ENCODE results near the gene UCN2.

DNA sequence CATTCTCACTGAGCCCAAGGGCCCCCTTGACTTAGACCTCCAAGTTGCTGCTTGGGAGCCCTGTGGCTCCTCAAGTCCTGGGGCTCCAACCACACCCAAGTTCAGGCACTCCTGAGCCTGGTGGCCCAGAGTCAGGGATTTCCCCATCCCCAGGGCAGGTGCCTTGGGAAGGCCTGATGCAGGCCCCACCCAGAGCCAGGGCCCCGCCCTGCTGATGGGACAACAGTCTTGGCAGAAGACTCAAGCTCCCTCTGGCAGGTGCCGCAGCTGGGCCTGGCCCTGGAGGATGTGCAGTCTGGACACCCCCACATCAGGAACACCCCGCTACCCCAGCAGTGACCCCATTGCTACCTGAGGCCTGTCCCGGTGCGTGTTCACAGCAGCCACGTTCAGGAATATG, 41.9 kb downstream of the UCN2 start:
- TF ChIP-seq POLR2A (IDR thresholded peaks at IDR 0.05; ENCODE audit: low read depth, low read length) (no peak), POLR2AphosphoS5 (IDR thresholded peaks at IDR 0.05; ENCODE audit: low read depth, low read length) (no peak), SPI1 (IDR thresholded peaks at IDR 0.05; ENCODE audit: low read depth, low read length) (no peak), POU2F2 (IDR thresholded peaks at IDR 0.05; ENCODE audit: low read depth, low read length) (no peak), TAF1 (IDR thresholded peaks at IDR 0.05; ENCODE audit: low read depth, low read length) (no peak), PAX5 (IDR thresholded peaks at IDR 0.05; ENCODE audit: insufficient read depth, low read length, severe bottlenecking) (no peak)

Measured in GM12891 (cell line).